Epidermal melanocyte (primary cell): ENCODE measurements around the gene FYTTD1.
A peak's percentile ranks its signal among the peaks of the same experiment; 100 is the strongest.
"Not testable (repeated sequence)": the region's sequence is repeated elsewhere in the genome, so short reads cannot be mapped to it uniquely, and the experiment has no call there.

Source experiments
- DNase-seq: peaks from one replicate; pipeline ENCODE4 v3.0.0; 2011; ENCODE audit warnings: low spot score; ENCODE audit not compliant: insufficient read length

FYTTD1 gene

GRCh38 chr3:197749601-197750395 lies at the start of gene FYTTD1:
Gene FYTTD1 (plus strand): TSS chr3:197749883. CDS start chr3:197749972, 89 bp downstream.
- peak; percentile 82 for DNase-seq

- no peak for DNase-seq
Measured at GRCh38 chr3:197700095-197700494, 49.6 kb upstream of the FYTTD1 start.

GRCh38 chr3:197701841-197702240 lies 47.8 kb upstream of the FYTTD1 start:
- DNase-seq, result no peak

- no peak for DNase-seq
Measured at GRCh38 chr3:197706658-197707057, 43.0 kb upstream of the FYTTD1 start.

- no peak for DNase-seq
Measured at GRCh38 chr3:197709135-197709534, 40.5 kb upstream of the FYTTD1 start.

- DNase-seq, result not testable (repeated sequence)
Measured at GRCh38 chr3:197710965-197711364, 38.7 kb upstream of the FYTTD1 start.

GRCh38 chr3:197711973-197712707 lies 37.5 kb upstream of the FYTTD1 start:
- peak; percentile 45 for DNase-seq

- no peak for DNase-seq
Measured at GRCh38 chr3:197713477-197713822, 36.2 kb upstream of the FYTTD1 start.

- no peak for DNase-seq
Measured at GRCh38 chr3:197714251-197714650, 35.4 kb upstream of the FYTTD1 start.

- no peak for DNase-seq
Measured at GRCh38 chr3:197718891-197719290, 30.8 kb upstream of the FYTTD1 start.

- DNase-seq, result no peak
Measured at GRCh38 chr3:197720694-197721093, 29.0 kb upstream of the FYTTD1 start.

GRCh38 chr3:197722734-197723133 lies 26.9 kb upstream of the FYTTD1 start:
- no peak for DNase-seq

GRCh38 chr3:197727878-197728277 lies 21.8 kb upstream of the FYTTD1 start:
- DNase-seq, result not testable (repeated sequence)

GRCh38 chr3:197728487-197728886 lies 21.2 kb upstream of the FYTTD1 start:
- DNase-seq, result no peak

- DNase-seq, result no peak
Measured at GRCh38 chr3:197730200-197730599, 19.5 kb upstream of the FYTTD1 start.

- not testable (repeated sequence) for DNase-seq
Measured at GRCh38 chr3:197730770-197731169, 18.9 kb upstream of the FYTTD1 start.

- DNase-seq, result not testable (repeated sequence)
Measured at GRCh38 chr3:197731483-197731882, 18.2 kb upstream of the FYTTD1 start.

- DNase-seq, result no peak
Measured at GRCh38 chr3:197733042-197733441, 16.6 kb upstream of the FYTTD1 start.

- DNase-seq, result no peak
Measured at GRCh38 chr3:197734667-197735318, 14.9 kb upstream of the FYTTD1 start.

- peak; percentile 31 for DNase-seq
Measured at GRCh38 chr3:197736010-197736490, 13.6 kb upstream of the FYTTD1 start.

GRCh38 chr3:197736491-197737318 lies 13.0 kb upstream of the FYTTD1 start, which contains the start of gene RUBCN:
Gene RUBCN (minus strand): TSS chr3:197736904. CDS start chr3:197736719, 185 bp downstream.
- peak; percentile 90 for DNase-seq
